HG02884 (cell line): ENCODE results near the gene S100B.

ENCODE experiments used
- ATAC-seq: cut with Tn5 transposase; IDR thresholded peaks from one replicate; pipeline ENCODE4 v1.9.1; 2021; ENCODE audit warnings: mild to moderate bottlenecking, moderate library complexity; ENCODE audit not compliant: unreplicated experiment

S100B gene

DNA sequence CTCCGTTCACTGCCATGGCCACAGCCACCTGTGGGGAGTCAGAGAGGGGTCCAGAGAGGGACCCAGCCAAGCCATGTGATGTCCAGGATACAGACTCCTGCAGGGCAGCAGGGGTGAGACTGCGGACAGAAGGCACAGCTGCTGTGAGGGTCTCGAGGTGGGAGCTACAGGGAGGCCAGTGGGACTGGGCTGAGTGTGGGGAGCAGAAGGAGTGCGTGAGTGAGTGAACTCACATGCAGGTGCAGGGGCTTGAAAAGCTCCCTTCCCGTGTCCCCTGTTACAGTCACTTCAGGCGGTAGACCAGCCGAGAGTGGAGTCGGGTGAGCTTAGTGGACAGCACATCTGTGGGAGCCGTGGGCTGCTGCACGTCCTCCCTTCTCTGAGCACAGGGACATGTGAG lies 42.4 kb downstream of the S100B start:
- no peak for ATAC-seq

DNA sequence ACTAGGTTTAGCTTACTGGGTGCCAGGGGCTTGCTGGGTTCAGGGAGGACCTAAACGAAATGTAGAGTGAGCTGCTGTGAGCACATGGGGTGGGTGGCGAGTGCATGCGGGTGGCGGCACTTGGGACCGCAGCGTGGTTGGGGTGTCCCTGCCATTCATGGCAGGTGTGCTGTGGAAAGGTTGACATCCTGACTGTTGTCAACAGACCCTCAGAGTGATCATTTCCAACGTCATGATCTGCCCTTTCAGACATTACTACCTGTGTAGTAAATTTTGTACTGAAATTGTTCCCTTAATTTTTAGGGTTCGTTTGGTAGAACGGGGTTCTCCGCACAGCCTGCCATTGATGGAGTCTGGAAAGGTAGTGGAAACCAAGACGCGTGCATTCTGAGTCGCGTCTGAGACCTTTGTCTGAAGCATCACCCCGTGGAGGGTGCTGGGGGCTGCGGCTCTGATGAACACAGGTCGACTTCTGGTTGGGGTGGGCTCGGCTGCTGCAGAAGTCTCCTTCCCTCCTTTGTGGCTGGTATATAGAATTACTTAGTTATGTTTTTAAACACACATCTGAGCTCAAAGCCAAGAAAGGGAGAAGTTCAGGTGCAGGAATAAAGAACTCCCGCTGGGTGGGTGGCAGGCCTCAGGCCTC lies 43.3 kb downstream of the S100B start:
- ATAC-seq, result no peak

DNA sequence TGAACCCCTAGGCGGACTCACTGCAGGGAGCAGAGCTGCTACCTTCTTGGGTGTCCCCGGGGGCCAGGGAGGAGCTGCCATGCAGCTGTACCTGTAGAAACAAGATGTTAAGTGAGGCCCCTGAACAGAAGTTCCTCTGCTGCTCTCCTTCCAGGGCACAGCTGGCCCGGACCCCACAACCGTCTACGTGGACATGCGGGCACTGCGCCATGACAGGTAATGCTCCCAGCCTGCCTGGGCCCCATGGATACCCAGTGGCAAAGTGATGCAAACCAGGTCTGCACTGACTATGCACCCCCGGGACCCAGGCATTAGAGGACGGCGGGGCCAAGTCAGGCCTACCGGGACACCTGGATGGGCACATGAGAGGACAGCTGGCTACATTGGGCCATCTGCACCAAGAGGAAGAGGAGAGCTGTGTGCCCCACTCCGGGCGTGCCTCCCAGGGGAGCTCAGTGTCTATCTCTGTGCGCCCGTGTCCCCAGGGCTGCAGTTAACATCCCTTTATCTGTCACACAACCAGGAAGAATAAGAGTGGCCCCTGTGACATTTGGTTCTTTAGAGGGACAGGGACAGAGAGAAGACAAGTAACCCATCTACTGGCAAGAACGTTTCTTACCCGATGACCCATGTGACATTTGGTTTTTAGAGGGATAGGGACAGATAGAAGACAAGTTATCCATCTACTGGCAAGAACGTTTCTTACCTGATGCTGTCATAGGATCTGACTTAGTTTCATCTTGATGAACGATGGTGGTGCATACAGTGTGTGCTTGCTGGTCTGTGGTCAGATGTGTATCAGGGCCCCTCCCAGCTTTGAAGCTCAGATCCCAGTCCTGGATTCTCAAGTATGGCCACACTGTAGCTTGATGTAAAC lies 44.1 kb downstream of the S100B start:
- ATAC-seq, result no peak

DNA sequence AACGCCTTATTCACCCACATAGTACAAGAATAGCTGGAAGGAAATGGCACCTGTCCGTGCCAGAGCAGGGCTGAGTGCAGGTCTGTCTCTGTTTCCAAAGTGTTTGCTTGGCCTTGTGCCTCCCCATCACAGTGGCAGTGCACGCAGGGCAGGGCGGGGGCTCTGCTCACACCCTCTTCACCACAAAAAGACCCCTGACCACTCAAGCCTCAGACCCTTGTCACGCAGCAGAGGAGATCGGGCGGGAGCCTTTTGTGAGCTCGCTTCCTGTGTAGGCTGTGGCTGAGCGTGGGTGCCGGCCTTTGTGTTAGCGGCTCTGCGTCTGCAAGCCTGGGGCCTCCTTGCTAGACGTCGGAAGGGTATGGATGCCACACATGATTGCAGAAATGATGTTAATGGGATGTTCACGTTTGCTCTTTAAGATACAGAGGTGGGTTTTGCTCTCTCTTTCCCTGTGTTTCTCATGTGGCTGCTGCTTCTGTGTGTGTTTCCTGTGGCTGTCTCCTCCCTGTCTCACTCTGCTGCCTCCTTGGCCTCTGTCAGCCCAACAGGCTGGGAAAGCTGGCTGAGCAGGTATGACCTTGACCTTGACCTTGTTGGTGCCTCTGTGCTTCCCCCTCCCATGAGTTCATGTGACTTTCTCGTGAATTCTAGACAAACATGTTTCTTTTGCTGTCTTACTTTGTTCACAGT lies 45.4 kb downstream of the S100B start:
- no peak for ATAC-seq

DNA sequence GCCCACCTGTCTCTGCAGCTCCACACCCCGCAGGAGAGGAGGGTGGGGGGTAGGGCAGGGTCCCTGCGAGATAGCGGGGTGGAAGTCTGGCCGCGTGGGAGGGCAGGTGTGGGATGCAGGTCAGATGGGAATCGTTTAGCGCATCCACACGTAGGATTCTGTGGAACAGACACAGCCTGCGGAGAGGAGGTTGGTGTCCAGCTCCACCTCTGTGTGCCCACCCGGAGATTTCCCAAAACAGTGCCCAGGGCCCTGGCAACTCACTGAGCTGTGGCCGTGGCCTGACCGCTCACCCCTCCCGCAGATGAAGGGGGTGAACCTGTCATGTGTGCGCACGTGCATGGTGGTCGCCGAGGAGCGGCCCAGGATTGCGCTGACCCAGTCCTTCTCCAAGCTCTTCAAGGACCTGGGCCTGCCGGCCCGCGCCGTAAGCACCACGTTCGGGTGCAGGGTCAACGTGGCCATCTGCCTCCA lies 46.9 kb downstream of the S100B start:
- ATAC-seq, result no peak

DNA sequence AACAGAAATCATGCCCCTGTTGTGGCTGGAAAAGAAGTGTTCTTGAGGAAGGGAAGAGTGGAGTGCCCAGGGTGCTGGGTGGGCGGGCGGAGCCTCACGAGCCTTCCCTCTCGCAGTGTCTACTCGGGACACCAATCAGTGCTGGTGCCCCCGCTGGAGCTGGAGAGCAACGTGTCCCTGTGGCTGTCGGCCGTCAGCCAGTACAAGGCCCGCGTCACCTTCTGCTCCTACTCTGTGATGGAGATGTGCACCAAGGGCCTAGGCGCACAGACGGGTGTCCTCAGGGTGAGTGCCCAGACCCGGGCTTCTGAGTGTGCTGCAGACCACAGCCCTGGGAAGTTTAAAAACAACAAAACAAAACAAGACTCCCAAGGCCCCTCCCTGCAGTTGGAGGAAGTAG lies 47.4 kb downstream of the S100B start:
- ATAC-seq, result no peak

DNA sequence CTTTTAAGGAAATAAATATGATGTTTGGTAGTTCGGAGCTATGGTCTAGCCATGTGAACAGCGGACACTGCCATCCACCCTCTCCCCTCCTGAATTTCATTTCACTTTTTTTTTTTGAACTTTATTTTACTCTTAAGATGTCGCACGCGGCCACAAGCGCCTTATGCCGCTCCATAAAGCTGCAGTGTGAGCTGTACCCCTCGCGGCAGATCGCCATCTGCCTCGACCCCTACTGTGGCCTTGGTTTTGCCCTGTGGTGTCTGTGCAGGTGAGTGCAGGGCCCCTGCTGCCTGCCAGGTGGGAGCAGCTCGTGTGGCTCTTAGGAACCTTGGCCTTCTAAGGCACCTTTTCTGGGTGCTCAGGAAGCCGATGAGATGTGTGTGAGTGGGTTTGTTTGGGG lies 48.1 kb downstream of the S100B start:
- ATAC-seq, result no peak

DNA sequence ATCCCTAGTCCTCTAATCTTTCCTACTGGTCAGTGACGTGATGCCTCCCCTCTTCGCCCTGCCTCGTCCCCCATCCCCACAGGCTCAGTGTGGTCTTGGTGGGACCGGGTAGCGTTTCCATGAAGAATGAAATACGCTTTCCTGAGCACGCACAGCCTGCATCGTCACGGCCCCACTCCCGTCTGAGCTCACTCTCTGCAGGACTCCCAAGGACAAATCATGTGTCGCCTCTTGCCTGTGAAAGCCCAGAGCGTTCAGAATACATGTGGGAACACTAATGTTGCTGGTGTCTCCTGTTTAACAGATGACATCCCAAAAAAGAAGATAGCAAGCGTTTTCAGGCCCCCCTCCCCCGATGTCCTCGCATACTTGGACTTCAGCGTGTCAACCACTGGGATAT lies 49.2 kb downstream of the S100B start:
- ATAC-seq, result no peak

DNA sequence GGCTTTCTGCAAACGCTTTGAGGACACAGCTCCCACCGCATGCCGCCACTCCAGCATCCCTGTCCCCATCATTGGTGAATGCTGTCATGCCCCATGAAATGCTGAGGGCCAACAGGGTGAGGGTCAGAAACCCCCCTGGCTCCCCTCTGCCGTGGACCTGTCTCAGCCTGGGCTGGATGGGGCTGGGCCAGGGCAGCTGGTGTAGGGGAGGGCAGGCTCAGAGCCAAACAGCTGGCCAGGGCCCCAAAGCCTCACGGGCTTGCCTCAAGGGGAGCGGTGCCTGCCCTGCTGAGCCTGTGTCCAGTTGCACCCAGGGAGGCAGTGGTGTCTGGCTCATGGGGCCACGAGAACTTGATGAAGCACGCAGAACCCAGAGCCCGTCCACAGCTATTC lies 49.7 kb downstream of the S100B start:
- no peak for ATAC-seq

DNA sequence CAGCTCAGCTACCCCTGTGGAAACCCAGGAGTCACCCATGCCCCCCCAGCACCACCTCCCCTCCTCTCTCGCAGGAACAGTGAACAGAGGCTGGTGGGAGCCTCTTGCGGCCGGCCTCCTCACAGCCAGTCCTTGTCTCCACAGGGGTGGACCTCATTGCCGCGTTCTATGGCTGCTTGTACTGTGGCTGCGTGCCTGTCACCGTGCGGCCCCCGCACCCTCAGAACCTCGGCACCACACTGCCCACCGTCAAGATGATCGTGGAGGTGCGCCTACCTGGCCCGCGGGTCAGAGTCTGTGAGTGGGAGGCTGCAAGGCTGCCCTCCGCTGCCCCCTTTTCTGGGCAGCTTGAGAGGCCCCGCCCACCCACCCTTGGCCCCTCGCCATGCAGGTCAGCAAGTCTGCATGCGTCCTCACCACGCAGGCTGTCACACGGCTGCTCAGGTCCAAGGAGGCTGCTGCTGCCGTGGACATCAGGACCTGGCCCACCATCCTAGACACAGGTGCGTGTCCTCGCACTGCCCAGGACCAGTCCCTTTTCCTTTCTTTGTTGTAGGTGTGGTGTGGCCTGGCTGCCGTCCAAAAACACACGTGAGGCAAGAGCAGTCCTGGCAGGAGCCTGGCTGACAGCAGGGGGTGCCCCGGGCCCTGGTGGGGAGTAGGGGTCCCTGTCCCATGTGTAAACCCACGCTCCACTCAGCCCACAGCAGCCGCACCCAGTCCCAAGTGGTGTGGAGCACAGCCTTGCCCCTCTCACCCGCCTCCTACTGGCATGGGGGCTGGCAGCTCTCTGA lies 50.3 kb downstream of the S100B start:
- no peak for ATAC-seq

DNA sequence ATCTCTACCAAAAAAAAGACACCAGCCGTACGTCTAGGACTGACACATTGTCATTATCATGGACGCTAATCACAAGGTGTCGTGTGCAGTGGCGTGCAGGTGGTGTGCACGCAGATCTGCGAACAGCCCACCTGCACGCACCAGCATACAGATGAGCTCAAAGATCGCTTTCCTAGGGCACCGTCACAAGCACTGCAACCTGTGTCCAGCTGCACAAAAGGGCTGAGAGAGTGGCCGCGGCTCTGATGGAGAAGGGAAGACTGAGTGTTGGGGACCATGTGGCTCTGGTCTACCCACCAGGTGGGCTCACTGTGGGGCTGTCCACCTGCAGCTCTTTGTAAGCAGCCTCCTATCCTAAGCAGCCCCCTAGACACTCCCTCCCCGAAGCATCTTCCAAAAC lies 50.9 kb downstream of the S100B start:
- ATAC-seq, result no peak

DNA sequence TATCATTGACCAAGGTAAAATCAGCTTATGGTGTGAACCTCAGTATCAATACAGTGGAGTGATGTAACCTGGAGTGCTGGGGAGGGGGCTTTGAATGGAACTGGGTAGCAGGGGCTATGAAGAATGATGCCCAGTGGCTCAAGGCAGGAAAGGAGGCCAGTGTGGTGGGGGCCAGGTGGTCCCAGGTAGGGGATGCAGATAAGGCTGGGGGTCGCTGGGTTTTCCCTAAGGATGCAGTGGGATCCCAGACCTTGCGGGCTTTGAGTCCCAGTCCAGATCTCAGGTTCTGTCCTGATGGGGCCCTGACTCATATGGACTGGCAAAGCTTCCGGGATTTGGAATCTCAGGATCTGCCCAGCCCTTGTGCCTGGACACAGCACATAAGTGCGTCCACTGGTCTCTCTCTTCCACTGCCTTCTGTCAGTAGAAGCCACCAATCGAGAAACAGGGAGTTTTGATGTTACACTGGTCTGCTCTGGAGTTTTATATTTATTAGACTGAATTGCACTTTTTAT lies 52.0 kb downstream of the S100B start:
- ATAC-seq, result no peak

DNA sequence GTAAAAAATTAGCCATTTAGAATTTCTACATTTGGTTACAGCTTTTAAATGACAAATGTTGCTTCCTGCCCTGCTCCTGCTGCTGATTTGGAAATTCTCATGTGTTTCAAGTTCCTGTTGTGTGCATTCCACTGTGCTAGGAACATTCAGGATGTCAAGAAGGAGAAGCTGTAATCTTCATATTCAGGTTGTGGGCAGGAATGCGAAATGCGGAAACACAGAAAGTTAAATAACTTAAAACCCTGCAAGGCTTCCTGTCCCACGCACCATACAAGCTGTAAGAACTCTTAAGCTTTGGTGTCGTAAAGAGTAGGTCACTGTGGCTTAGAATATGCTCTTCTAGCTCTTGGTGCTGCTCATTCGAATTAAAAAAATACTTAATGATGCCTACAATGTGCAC lies 52.6 kb downstream of the S100B start:
- ATAC-seq, result no peak

DNA sequence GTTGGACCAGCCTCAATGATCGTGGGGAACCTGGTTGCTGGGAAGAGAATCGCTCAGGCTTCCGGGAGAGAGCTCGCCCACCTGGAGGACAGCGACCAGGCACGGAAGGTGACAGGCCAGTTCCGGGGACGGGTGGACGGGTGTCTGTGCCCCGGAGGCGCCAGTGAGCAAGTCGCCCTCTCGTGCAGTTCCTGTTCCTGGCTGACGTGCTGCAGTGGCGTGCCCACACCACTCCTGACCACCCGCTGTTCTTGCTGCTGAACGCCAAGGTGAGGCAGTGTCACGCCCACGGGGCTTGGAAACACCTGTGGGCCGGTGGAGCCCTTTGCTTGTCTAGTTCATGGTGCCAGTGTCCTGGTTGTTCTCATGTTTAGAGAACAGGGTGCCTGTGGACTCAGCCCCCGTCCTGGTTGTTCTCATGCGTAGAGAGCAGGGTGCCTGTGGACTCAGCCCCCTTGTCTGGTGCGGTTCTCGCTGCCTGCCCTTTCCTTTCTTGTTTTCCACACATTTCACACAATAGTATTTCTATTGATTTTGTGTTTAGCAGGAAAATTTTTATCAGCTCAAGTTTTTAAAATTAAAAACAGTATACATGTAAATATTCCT lies 53.1 kb downstream of the S100B start:
- no peak for ATAC-seq

DNA sequence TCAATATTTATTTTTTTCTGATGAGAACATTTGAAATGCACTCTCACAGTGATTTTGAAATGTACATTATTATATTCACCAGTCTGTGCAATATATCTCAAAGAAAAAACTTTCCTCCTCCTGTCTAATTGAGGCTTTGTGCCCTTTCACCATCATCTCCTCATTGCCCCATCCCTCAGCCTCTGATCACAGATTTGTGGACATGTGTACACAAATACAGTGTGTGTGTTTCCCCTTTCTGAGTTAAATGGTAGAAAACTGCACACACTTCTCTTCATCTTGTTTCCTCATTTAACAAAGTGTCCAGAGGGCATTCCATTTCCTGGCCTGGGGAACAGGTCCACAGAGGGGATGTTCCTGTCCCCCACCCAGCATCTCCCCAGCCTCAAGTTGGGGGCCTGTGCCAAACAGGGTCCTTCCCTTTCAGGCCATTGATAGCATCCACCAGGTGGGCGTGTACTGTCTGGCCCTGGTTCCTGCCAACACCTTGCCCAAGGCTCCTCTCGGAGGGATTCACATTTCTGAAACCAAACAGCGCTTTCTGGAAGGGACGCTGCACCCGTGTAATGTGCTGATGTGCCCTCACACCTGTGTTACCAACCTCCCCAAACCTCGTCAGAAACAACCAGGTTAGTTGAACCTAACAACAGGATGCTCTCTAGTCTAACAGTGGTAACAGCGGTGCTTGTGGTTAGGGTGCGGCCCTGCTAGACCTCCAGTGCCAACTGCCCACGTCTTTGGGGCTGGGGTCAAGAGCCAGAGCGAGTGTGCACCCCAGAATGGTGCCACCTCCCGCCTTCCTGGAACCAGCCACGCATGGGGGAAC lies 54.6 kb downstream of the S100B start:
- no peak for ATAC-seq

DNA sequence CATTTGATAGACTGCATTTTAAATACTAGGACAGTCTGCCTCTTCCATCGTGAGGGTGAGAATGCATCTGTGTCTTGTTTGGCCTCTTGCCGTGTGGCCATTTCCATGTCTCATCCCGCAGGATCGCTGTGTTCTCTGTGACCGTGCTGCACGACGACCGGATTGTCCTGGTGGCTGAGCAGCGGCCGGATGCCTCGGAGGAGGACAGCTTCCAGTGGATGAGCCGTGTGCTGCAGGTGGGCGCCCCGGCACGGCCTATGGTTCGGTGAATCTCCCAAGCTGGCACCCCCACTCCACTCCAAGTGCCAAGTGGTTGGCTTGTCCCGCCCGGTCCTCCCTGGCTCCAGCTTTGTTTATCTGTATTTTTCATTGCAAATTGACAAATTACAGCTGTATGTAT lies 55.2 kb downstream of the S100B start:
- ATAC-seq, result no peak
